ENCODE results near the gene ZER1.

ZER1 gene

GRCh38 chr9:128689293-128689774 is 82.4 kb downstream of the ZER1 start:
- DNase-seq = peak in 1 of 2 experiments; percentile 58

DNA sequence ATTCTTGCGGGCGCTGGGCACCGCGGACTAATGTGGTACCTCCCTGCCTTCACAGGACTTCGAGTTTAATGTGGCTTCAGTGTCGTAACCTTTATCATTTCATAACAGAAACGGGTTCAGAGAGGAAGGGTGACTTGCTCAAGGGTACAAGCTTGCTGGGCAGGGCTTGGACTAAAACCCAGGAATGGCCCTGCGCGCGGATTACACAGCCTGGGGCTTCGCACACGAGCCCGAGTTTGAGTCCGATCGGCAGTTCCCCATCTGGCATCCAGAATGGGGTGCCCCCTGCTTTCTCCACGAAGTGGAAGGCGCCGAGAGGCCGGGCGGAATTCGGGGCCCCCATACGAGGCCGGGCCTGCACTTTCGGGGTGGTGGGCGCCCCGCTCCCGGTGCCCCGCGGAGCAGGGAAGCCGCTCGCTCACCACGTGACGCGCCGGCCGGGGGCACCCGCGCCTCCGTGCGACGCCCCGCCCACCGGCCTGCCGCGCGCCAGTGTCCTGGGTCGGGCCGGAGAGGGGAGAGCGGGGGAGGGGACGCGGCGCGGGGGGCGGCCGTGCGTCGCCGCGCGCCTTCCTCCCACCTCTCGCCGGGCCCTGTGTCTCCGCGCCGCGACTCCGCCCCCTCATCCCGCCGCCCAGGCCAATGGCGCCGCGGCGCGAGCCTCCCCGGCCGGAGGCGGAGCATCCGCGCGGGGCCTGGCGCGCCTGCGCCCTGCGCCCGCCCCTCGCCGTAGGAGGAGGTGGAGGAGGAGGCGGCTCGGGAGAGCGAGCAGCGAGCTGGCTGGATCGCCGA is 83.0 kb downstream of the ZER1 start, which contains the start of gene SET:
Gene SET (plus strand): TSS at position 722 of the 792 bp plus-strand sequence. CDS start 361 bp downstream, outside the sequence.
- DNase-seq = peak; percentile 93 to 95

GRCh38 chr9:128687453-128687852 is 84.3 kb downstream of the ZER1 start:
- DNase-seq = no peak

- no peak for DNase-seq
Observed at GRCh38 chr9:128685636-128686489, 85.9 kb downstream of the ZER1 start.

DNA sequence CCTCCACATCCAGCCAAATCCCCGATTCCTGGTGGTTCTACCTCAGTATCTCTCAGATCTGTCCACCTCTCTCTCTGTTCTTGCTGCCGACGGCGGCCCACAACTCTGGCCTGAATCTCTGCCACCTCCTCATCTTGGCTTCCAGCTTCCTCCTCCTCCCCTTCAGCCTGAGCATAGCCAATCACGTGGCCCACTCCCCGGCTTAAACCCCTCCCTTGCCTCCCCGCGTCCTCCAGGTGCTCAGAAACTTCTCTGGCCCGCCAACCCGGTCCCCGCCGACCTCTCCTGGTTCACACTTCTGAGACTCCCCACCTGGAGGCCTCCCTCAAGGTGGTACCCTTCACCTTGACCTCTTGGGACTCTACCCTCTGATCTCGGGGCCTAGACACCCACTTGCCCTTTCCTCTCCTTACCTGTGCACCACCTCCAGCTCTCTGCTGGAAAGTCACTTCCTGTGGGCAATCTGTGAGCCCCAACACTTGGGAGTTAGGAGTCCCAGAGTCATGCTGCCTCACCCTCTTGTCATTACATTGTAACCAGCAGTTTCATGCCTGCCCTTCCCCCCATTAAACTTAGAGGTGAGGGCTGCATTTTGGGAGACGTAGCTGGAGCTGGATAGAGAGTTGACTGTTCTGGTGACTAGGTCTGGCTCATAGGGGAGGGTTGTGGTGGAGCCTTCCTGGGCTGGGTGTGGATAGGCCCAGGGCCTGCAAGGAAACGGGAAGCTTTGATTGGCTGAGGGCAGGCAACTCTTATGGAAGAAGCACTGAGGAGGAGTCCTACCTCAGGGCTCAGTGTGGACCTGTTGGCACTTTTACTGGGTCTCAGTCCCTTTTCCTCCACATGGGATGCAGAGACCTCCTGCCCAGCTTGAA is 87.2 kb downstream of the ZER1 start:
- DNase-seq = peak; percentile 58 to 80

DNA sequence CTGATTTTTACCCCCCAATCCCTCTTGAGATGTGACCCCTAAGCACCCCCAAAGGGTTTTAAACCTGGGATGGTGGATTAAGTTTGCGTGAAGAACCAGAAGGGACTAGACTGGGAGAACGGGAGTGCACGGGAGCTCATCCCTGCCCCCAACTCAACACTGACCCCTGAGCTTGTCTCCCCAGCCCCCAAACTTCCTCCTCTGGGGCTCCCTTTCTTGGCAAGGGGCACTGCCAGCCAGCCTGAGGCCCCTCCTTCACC is 87.7 kb downstream of the ZER1 start:
- no peak for DNase-seq

DNA sequence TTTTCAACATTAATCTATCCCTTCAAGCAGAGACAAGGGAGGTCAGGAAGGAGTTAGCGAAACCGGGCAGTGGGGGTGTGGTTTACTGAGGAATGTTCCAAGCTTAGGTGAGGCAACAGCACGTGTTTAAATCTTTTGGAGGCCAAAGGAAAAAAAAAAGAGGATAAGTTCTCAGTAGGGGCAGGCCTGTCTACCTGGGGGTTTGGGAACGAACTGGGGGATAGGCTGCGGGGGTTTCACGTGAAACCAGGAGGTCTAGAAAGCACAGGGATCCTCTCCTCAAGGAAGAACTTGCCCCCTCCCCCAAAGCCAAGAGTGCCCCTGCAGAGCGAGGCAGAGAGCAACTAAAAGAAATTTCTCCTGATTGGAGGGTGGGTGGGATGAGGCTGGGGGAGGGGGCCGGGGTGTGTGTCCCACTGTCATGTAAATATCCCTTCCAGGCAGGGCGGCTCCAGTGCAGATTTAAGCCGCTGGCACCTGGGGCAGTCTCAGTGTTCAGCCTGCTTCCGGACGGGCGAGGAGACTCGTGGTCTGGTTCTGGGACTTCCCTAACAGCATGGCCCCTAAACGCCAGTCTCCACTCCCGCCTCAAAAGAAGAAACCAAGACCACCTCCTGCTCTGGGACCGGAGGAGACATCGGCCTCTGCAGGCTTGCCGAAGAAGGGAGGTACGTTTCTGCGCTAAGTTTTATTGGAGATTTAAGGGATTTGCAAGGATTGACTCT is 88.2 kb downstream of the ZER1 start:
- peak; percentile 36 to 52 for DNase-seq

Measured in NCI-H2081 (cell line).